Right ventricle myocardium superior (tissue), 1 donor: Measurements from ENCODE around the gene DMD. TPM values are rescaled to one million over a fixed set of nuclear protein-coding genes. Genes with fewer than 3 reads are reported as not detected.
A peak's percentile ranks its signal among the peaks of the same experiment; 100 is the strongest.
"Not testable (repeated sequence)": the region's sequence is repeated elsewhere in the genome, so short reads cannot be mapped to it uniquely, and the experiment has no call there.

Source experiments
- ATAC-seq: fragments of 200-7000 bp; cut with Tn5 transposase; one replicate; pipeline ENCODE4 v1.9.1; 2020; ENCODE audit warnings: mild to moderate bottlenecking; ENCODE audit not compliant: poor library complexity
- DNase-seq: peaks from one replicate; pipeline ENCODE4 v3.0.0-alpha.2; 2020
- intact Hi-C: fragments of 100-400 bp; cut with DNase I; formaldehyde crosslinking; loops from one replicate; pipeline ENCODE4 v1.11.2; 2022
- total RNA-seq: library from RNA; stranded (reverse); fragmentation: NEBNext Ultra II Directional; extraction: Animal tissue kit (Norgen Biotek cat#: 25700); gene quantifications from one replicate; pipeline ENCODE4 v1.2.1, GENCODE V29; 2021
- donor health status: DM: no; HTN: yes; CAD: no; lungs with severe emphysema.

Gene DMD
- total RNA-seq, 1 donor from 2014 or later: 135 TPM

- DNase-seq: no peak
- intact Hi-C loops: no loop called here
- no peak for ATAC-seq
Observed at GRCh38 chrX:32572644-32573043, 638.7 kb downstream of the DMD start.

GRCh38 chrX:32571579-32571978, 639.8 kb downstream of the DMD start:
- intact Hi-C loops: no loop called here
- no peak for ATAC-seq
- no peak for DNase-seq

DNA sequence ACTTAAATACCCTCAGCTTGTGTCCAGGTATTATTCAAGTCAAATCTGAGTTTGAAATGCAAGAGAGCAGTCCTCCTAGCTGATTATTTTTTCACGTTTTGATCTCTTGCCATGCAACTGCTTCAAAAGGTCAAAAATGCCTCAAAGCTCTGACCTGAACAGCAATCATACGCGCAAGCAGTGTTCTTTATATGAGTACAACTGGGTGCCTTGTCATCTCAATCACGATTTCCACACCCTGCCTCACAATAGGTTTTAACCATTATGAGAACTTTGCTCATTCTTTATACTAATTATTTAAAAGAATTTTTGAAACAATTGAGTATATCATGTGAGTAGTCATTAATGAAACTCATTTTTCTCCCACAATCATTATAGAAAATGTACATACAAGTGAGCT, 649.1 kb downstream of the DMD start:
- DNase-seq (no peak), ATAC-seq (no peak)
- intact Hi-C loops: no loop called here

DNA sequence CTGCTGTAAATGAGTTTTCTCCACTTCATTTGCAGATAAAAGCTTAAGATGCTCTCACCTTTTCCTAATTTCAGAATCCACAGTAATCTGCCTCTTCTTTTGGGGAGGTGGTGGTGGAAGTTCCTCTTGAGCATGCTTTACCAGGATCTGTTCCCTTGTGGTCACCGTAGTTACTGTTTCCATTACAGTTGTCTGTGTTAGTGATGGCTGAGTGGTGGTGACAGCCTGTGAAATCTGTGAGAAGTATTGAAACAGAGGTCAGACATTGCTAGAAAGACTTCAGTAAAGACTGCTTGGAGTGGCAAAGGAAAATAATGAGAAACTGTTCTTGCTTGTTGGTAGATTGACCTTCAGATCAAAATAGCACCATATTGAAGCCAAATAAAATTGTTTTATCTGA, 666.2 kb downstream of the DMD start:
- peak; percentile 80 for ATAC-seq
- intact Hi-C loops: no loop called here
- no peak for DNase-seq

DNA sequence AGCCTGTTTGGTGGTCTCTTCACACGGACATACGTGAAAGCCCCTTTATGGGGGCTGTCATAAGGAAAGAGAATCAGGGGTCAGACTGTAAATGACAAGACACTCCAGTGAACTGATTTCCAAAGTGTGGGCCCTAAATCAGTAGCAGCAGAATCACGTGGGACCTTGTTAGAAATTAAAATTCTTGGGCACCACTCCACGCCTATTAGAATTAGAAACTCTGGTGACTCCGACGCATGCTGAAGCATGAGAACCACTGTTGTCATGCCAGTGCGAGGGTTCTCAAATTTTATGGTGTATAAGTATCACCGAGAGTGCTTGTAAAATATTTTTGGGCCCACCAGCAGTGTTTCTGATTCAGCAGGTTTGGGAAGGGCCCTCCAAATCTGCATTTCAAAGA, 672.8 kb downstream of the DMD start:
- ATAC-seq: peak; percentile 64
- DNase-seq: no peak
- intact Hi-C loops: no loop called here

DNA sequence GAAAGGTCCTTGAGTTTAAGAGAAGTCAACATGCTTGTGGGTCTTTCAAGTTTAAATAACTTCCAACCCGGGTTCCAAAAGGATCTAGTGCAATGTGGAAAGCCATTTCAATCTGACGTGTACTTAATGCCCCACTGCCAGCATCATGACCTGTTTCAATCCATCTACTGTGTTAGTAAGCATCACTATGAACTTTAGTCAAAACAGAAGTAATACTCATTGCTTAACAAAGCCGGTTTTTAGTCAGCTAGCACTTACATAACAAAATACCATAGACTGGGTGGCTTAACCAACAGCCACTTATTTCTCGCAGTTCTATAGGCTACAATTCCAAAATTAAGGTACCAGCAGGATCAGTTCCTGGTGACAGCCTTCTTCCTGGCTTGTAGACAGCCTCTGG, 677.5 kb downstream of the DMD start:
- no peak for DNase-seq
- intact Hi-C loops: no loop called here
- no peak for ATAC-seq

DNA sequence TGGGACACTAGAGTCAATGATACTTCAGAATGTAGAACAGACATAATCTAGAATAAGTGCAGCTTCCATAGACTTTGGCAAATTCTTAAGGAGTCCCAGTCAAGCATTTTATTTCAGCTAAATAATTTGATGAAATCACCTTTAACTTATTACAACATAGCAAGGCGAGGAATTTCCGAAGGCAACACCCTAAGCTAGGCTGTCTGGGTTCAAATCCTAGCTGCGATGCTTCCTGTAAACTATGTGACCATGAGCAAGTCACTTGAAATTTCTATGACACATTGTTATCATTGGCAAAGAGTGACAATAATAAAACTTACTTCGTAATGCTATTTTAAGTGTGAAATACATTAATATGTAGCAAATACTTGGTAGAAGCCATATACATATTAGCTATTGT, 679.1 kb downstream of the DMD start:
- DNase-seq (no peak), ATAC-seq (no peak)
- intact Hi-C loops: no loop called here

DNA sequence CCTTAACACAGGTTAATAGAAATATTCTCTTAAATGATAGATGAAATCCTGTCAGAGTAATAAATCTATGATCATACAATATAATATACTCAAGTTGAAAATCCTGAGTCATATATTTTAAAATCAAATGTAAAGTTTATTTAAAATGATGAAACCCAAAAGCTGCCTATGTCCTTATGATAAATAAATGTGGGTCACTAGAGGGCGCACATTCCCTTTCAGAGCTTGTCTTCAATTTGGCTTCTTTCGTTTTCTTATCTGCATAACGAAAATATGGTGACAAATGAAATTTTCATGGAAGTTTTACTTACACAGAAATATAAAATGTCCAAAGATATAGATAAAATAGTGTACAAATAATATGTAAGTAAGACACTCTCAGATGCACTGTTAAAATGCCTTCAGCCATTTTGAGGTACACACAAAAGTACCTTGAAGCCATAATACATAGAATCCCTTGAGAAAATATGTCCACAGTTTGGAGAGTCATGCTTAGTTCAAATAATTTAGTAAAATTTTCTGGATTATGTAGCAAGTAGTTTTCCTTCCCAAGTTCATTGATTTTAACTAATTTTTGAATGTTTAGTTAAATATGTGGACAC, 680.4 kb downstream of the DMD start:
- no peak for ATAC-seq
- no peak for DNase-seq
- intact Hi-C loops: no loop called here

GRCh38 chrX:32528451-32528850, 682.9 kb downstream of the DMD start:
- ATAC-seq, DNase-seq, intact Hi-C loops: not testable (repeated sequence)

DNA sequence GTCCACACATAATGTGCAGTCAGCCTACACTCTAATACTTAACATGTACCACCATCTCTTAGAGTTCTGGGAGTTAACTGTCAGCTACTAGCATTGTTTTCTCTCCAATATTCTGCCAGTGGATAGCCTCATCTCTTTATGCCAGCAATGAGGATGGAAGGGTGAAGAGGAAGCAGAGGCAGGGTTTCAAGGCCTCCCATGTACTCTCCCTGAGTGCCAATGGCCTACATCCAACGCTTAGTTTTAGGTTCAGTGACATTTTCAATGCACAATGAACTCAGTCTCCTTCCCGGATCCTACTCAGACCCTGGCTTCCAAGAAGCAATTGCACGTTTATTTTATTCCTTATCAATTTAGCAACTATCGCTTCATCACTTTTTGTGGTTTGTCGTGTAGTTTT, 686.1 kb downstream of the DMD start:
- intact Hi-C loops: no loop called here
- ATAC-seq (no peak), DNase-seq (no peak)

GRCh38 chrX:32524385-32524784, 687.0 kb downstream of the DMD start:
- intact Hi-C loops: no loop called here
- ATAC-seq (no peak), DNase-seq (no peak)

DNA sequence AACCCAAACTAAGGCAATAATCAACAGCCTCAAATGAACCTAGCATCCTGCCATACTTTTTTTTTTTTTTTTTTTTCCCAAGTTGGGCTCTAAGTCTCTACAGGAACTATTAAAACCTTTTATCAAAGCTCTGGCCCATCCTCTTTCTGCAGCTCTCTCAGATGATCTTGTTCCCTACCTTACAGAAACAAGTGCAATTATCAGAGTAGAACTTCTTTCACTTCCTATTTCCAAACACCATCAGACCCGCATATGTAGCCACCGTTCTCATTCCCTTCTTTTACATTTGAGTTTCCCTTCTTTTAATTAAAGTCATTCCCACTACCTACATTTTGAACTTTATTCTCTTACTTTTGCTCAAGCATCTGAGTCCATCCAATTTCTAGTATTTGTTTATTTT, 690.6 kb downstream of the DMD start:
- intact Hi-C loops: no loop called here
- ATAC-seq (no peak), DNase-seq (no peak)

DNA sequence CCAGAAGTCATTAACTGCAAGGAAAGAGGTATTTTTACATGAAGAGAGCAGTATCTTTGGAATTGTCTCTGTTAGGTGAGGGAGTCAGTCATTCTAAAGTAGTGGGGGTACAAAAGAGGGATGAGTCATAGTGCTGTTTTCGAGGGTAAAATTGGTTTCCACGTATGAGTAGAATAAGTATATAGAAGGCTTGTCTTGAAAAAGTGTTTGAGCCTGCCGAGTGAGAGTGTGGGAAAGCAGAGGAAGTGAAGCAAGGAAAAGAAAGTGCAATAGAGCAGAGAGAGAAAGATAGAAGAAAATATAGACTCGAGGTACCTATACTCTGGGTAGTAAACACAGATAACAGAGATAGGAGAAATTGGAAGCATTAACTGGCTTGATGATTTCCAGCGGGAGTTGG, 696.4 kb downstream of the DMD start:
- intact Hi-C loops: no loop called here
- ATAC-seq: no peak
- no peak for DNase-seq

GRCh38 chrX:32501606-32502005, 709.7 kb downstream of the DMD start:
- intact Hi-C loops: no loop called here
- ATAC-seq: no peak
- DNase-seq: no peak

DNA sequence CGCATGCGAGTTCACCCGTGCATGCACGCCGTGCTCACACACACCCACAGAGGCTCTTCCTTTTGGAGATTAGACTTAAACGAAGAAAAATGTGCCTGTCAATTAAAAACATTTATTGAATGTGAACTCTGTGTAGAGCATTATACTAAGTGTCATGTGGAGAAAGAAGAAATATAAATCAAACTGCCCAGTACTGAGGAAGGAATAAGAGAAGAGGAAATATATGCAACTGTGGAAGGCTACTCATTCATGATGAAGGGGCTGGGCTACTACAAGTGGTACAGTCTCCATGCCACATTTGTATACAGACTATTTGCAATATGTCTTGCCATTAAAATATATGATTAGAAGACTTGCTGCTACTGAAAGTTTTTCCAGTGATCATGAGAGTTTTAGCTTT, 714.7 kb downstream of the DMD start:
- intact Hi-C loops: no loop called here
- no peak for ATAC-seq
- DNase-seq: no peak

GRCh38 chrX:32495855-32496254, 715.5 kb downstream of the DMD start:
- intact Hi-C loops: no loop called here

GRCh38 chrX:32489125-32489524, 722.2 kb downstream of the DMD start:
- intact Hi-C loops: no loop called here
- no peak for DNase-seq
- no peak for ATAC-seq

More at GRCh38 chrX:32495855-32496254, 715.5 kb downstream of the DMD start:
- no peak for DNase-seq
- ATAC-seq: no peak

GRCh38 chrX:32483534-32484136, 727.7 kb downstream of the DMD start:
- ATAC-seq: no peak
- intact Hi-C loops: no loop called here
- no peak for DNase-seq

- intact Hi-C loops: no loop called here
- DNase-seq (no peak), ATAC-seq (no peak)
Observed at GRCh38 chrX:32480019-32480418, 731.3 kb downstream of the DMD start.

- intact Hi-C loops: no loop called here
- ATAC-seq: no peak
- no peak for DNase-seq
Observed at GRCh38 chrX:32472364-32472763, 739.0 kb downstream of the DMD start.

- DNase-seq: no peak
- no peak for ATAC-seq
- intact Hi-C loops: no loop called here
Observed at GRCh38 chrX:32455704-32456103, 755.6 kb downstream of the DMD start.
